Smooth muscle cell (in vitro differentiated cells): ENCODE data around the gene SLC35D2. TPM values are rescaled to one million over a fixed set of nuclear protein-coding genes. Genes with fewer than 3 reads are reported as not detected.

Experiments used
- DNase-seq: peaks from one replicate; lab custom pipeline; 2025; ENCODE audit not compliant: unreplicated experiment; lab: John Stamatoyannopoulos, UW
- H2AFZ ChIP-seq: fragments of 200-600 bp; sonication (generic); 2 replicates; pipeline ENCODE4 v1.6.0; 2016; ENCODE audit warnings: antibody characterized with exemption, low read depth, mild to moderate bottlenecking
- H3F3A ChIP-seq: fragments of 200-600 bp; sonication (generic); 2 replicates; pipeline ENCODE4 v1.6.0; 2017; ENCODE audit warnings: antibody characterized with exemption, low read depth
- H3K27ac ChIP-seq: fragments of 200-600 bp; sonication (generic); 2 replicates; pipeline ENCODE4 v1.5.1; 2016; ENCODE audit warnings: low read depth, mild to moderate bottlenecking
- H3K27me3 ChIP-seq: fragments of 200-600 bp; sonication (generic); 2 replicates; pipeline ENCODE4 v1.6.1; 2016; ENCODE audit warnings: low read depth, mild to moderate bottlenecking
- H3K36me3 ChIP-seq: fragments of 200-600 bp; sonication (generic); 2 replicates; pipeline ENCODE4 v1.5.1; 2016; ENCODE audit warnings: low read depth
- H3K4me1 ChIP-seq: fragments of 200-600 bp; sonication (generic); 2 replicates; pipeline ENCODE4 v1.5.1; 2016; ENCODE audit warnings: low read depth
- H3K4me2 ChIP-seq: fragments of 200-600 bp; sonication (generic); 2 replicates; pipeline ENCODE4 v1.6.0; 2016; ENCODE audit warnings: mild to moderate bottlenecking
- H3K4me3 ChIP-seq: fragments of 200-600 bp; sonication (generic); 2 replicates; pipeline ENCODE4 v1.5.1; 2016; ENCODE audit warnings: mild to moderate bottlenecking
- H3K79me2 ChIP-seq: fragments of 200-600 bp; sonication (generic); 2 replicates; pipeline ENCODE4 v1.6.0; 2016; ENCODE audit warnings: low read depth, mild to moderate bottlenecking
- H3K9ac ChIP-seq: fragments of 200-600 bp; sonication (generic); 2 replicates; pipeline ENCODE4 v1.6.0; 2016; ENCODE audit warnings: low read depth
- H3K9me3 ChIP-seq: fragments of 200-600 bp; sonication (generic); replicated peaks from 2 replicates; pipeline ENCODE4 v1.5.1; 2016; ENCODE audit warnings: low read depth
- H4K20me1 ChIP-seq: fragments of 200-600 bp; sonication (generic); 2 replicates; pipeline ENCODE4 v1.6.0; 2016; ENCODE audit warnings: low read depth
- CTCF ChIP-seq: fragments of 200-600 bp; sonication (generic); IDR thresholded peaks from 2 replicates; pipeline ENCODE4 v1.5.1; 2017; ENCODE audit warnings: borderline replicate concordance, mild to moderate bottlenecking, antibody characterized with exemption; ENCODE audit not compliant: insufficient read depth, poor library complexity, severe bottlenecking
- WGBS: methylation state at CpG from one replicate; pipeline ENCODE4 v1.1.7; 2016; ENCODE audit warnings: low lambda C conversion rate; 5-methylcytosine and 5-hydroxymethylcytosine counted together
- polyA plus RNA-seq: library from polyadenylated mRNA; unstranded; fragments of >200 nt; fragmentation: Nextera tagmentation; extraction: Ambion mirVana; gene quantifications from 2 replicates; pipeline ENCODE4 v1.2.1, GENCODE V29; 2016
- total RNA-seq: library from RNA; depleted of rRNA; stranded (reverse); fragments of >200 nt; gene quantifications from 2 replicates; pipeline ENCODE4 v1.2.3, GENCODE V29; 2014

Gene SLC35D2
- total and polyA plus RNA-seq, 2 experiments from 2014 or later, result 16.5 to 25.5 TPM

DNA sequence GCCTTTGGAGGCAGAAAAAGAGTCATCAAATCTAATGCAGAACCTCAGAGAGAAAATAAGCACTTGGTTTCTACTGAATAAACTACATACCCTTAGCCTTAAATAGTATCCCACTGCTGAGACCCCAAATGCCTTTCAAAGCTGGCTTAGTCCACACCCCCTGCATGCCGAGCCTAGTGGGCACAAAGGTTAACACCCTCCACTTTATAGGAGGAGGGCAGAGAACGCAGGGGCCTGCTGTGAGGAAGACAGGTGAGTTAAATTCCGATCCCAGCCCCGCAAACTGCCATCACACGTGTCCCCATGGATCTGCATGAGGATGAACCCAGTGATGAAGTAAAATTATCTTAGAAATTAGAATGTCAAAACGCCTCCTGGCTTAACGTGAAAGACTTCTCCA, 62.0 kb downstream of the SLC35D2 start:
- 83% methylated on average over 7 of the region's 7 CpGs for WGBS
- no peak for DNase-seq
- H3K9me3 ChIP-seq, result no peaks in the 10 kb centered on the region
- H3K4me2 ChIP-seq, result no peak overlapping the region
- no peak for TF ChIP-seq CTCF
- H3K79me2 ChIP-seq, result no peaks in the 10 kb centered on the region
- H3K9ac ChIP-seq, result no peak overlapping the region
- H3K36me3 ChIP-seq, result no peaks in the 10 kb centered on the region
- no peaks in the 10 kb centered on the region for H3K27me3 ChIP-seq
- no peak overlapping the region for H3K4me3 ChIP-seq
- H3K27ac ChIP-seq, result no peak overlapping the region
- no peak overlapping the region for H2AFZ ChIP-seq
- peaks cover 8% of the 10 kb centered on the region for H3K4me1 ChIP-seq
- H4K20me1 ChIP-seq, result no peaks in the 10 kb centered on the region
- H3F3A ChIP-seq, result no peaks in the 10 kb centered on the region

- Histone ChIP-seq H3F3A (no peaks in the 10 kb centered on the region), H3K4me2 (no peak overlapping the region), H3K27ac (no peak overlapping the region), H3K4me3 (no peak overlapping the region), H3K9ac (no peak overlapping the region), H4K20me1 (no peaks in the 10 kb centered on the region), H2AFZ (no peak overlapping the region), H3K36me3 (no peaks in the 10 kb centered on the region), H3K9me3 (no peaks in the 10 kb centered on the region), H3K4me1 (peaks cover 8% of the 10 kb centered on the region), H3K27me3 (no peaks in the 10 kb centered on the region), H3K79me2 (no peaks in the 10 kb centered on the region)
- 78% methylated on average over 8 of the region's 8 CpGs for WGBS
- DNase-seq, result no peak
- no peak for TF ChIP-seq CTCF
Observed at GRCh38 chr9:96320749-96321280, 62.7 kb downstream of the SLC35D2 start.

GRCh38 chr9:96318921-96319565, 64.5 kb downstream of the SLC35D2 start:
- Histone ChIP-seq H3K4me1 (peaks cover 8% of the 10 kb centered on the region), H3K9ac (no peak overlapping the region), H3K9me3 (no peaks in the 10 kb centered on the region), H2AFZ (no peak overlapping the region), H3K36me3 (no peaks in the 10 kb centered on the region), H3K27ac (no peak overlapping the region), H4K20me1 (no peaks in the 10 kb centered on the region), H3K27me3 (no peaks in the 10 kb centered on the region), H3K4me3 (no peak overlapping the region), H3K79me2 (no peaks in the 10 kb centered on the region), H3F3A (no peaks in the 10 kb centered on the region), H3K4me2 (no peak overlapping the region)
- no peak for TF ChIP-seq CTCF
- 87% methylated on average over 6 of the region's 6 CpGs for WGBS
- DNase-seq, result no peak
